ENCODE measurements around the gene ASB16. TPM values are rescaled to one million over a fixed set of nuclear protein-coding genes. Genes with fewer than 3 reads are reported as not detected.

ASB16 gene
- polyA plus RNA-seq, 1 donor from 2014 or later: not detected

GRCh38 chr17:44221862-44222111, 51.3 kb downstream of the ASB16 start:
- peak overlapping the region; percentile 30 for H2AFZ ChIP-seq (ENCODE audit: low read depth, low read length)
- no peak for TF ChIP-seq REST (IDR thresholded peaks at IDR 0.05; ENCODE audit: borderline replicate concordance)
- TF ChIP-seq POLR2AphosphoS5 (IDR thresholded peaks at IDR 0.05): peak; percentile 68
- no peak for TF ChIP-seq MXI1 (conservative IDR thresholded peaks at IDR 0.05; ENCODE audit: poor library complexity, severe bottlenecking)
- peak overlapping the region; percentile 97 for H3K4me3 ChIP-seq (ENCODE audit: low read length)
- no peaks in the 10 kb centered on the region for H3K9me3 ChIP-seq (ENCODE audit: low read length)
- H3K9me2 ChIP-seq (ENCODE audit: insufficient read depth, low read length): no peaks in the 10 kb centered on the region
- H3K79me2 ChIP-seq (replicated peaks; ENCODE audit: insufficient read depth, low read length): peaks cover 19% of the 10 kb centered on the region
- peak overlapping the region; percentile 96 for H3K27ac ChIP-seq (ENCODE audit: low read length)
- H4K20me1 ChIP-seq (ENCODE audit: insufficient read depth): peaks cover 15% of the 10 kb centered on the region
- H3K9ac ChIP-seq (ENCODE audit: low read length): peak overlapping the region; percentile 99
- no peaks in the 10 kb centered on the region for H3F3A ChIP-seq (ENCODE audit: insufficient read depth, low read length, poor library complexity, severe bottlenecking)
- H3K36me3 ChIP-seq (ENCODE audit: insufficient read depth, low read length): no peaks in the 10 kb centered on the region
- no peaks in the 10 kb centered on the region for H3K27me3 ChIP-seq (ENCODE audit: insufficient read depth, low read depth, low read length)
- peak overlapping the region; percentile 93 for H3K4me2 ChIP-seq (ENCODE audit: low read length)

DNA sequence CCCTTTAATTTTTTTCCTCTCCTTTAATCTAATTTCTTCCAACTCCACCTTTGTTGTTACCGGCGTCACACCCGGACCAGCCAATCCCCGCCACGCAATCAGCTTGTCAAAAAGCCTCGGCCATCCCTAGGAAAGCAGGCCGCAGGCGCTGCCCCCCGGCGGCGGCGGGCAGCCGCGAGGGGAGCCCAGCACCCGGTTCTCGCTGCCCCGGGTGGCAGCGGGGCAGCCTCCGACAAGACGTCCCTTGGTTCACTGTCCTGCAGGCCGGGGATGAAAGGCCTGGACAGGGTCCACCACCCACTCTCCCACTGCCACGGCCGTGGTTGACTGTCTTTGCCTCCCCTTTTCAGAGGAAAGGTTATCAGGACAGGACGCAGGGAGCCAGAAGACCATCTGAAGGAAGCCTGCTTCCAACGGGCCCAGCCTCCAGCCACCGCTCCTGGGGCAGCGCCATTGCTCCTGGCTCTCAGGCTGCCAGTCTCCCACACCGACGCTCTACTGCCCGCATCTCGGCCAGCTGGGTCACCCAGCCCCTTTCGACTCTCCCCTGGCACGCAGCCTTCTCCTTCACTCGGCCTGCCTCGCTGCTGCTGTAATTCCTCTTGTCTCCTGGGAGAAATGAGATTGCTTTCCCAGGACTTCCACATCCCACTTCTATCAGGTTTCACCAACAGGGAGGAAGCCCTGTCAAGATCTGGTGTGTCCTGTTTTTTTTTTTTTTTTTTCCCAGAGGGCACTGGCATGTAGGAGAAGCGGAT, 51.8 kb downstream of the ASB16 start:
- Histone ChIP-seq H3K9ac (ENCODE audit: low read length) (peak overlapping the region; percentile 99), H3K9me3 (ENCODE audit: low read length) (no peaks in the 10 kb centered on the region), H4K20me1 (ENCODE audit: insufficient read depth) (peaks cover 10% of the 10 kb centered on the region), H3K9me2 (ENCODE audit: insufficient read depth, low read length) (no peaks in the 10 kb centered on the region), H3K4me2 (ENCODE audit: low read length) (peak overlapping the region; percentile 93), H3F3A (ENCODE audit: insufficient read depth, low read length, poor library complexity, severe bottlenecking) (no peaks in the 10 kb centered on the region), H3K27me3 (ENCODE audit: insufficient read depth, low read depth, low read length) (no peaks in the 10 kb centered on the region), H3K27ac (ENCODE audit: low read length) (peak overlapping the region; percentile 96), H3K79me2 (replicated peaks; ENCODE audit: insufficient read depth, low read length) (peaks cover 14% of the 10 kb centered on the region), H3K4me3 (ENCODE audit: low read length) (peak overlapping the region; percentile 97), H3K36me3 (ENCODE audit: insufficient read depth, low read length) (no peaks in the 10 kb centered on the region), H2AFZ (ENCODE audit: low read depth, low read length) (peak overlapping the region; percentile 30)
- TF ChIP-seq EP300 (conservative IDR thresholded peaks at IDR 0.05; ENCODE audit: poor library complexity, severe bottlenecking): no peak
- peak; percentile 10 for TF ChIP-seq MXI1 (conservative IDR thresholded peaks at IDR 0.05; ENCODE audit: poor library complexity, severe bottlenecking)
- no peak for TF ChIP-seq TAF1 (IDR thresholded peaks at IDR 0.05; ENCODE audit: low read depth)
- TF ChIP-seq REST (IDR thresholded peaks at IDR 0.05; ENCODE audit: borderline replicate concordance): peak; percentile 41
- TF ChIP-seq CTCF (IDR thresholded peaks at IDR 0.05; ENCODE audit: poor library complexity, severe bottlenecking): peak; percentile 45
- TF ChIP-seq POLR2AphosphoS5 (IDR thresholded peaks at IDR 0.05): peak; percentile 1
- TF ChIP-seq RAD21 (conservative IDR thresholded peaks at IDR 0.05): no peak
- no peak for TF ChIP-seq SMC3 (conservative IDR thresholded peaks at IDR 0.05; ENCODE audit: poor library complexity)
- no peak for TF ChIP-seq EZH2 (IDR thresholded peaks at IDR 0.05; ENCODE audit: borderline replicate concordance, insufficient read depth, low read length, poor library complexity, severe bottlenecking)
